HFFc6 (cell line): ENCODE data around the gene ACOXL. TPM values are rescaled to one million over a fixed set of nuclear protein-coding genes. Genes with fewer than 3 reads are reported as not detected.

Source experiments
- DNase-seq: peaks from one replicate; pipeline ENCODE4 v3.0.0-alpha.2; 2018
- H3K27ac Mint-ChIP-seq: 2 replicates; pipeline ENCODE4 v1.8.0; 2020; ENCODE audit warnings: mild to moderate bottlenecking, mixed read lengths
- H3K27me3 Mint-ChIP-seq: 2 replicates; pipeline ENCODE4 v1.8.0; 2021; ENCODE audit warnings: mild to moderate bottlenecking, moderate library complexity, mixed read lengths; ENCODE audit not compliant: insufficient read depth
- H3K36me3 Mint-ChIP-seq: 2 replicates; pipeline ENCODE4 v1.8.0; 2021; ENCODE audit warnings: low read depth, mixed read lengths
- H3K4me1 Mint-ChIP-seq: 2 replicates; pipeline ENCODE4 v1.8.0; 2020; ENCODE audit warnings: low read depth, mixed read lengths
- H3K4me3 Mint-ChIP-seq: 2 replicates; pipeline ENCODE4 v1.8.0; 2020; ENCODE audit warnings: mild to moderate bottlenecking, moderate library complexity, mixed read lengths
- H3K9me3 Mint-ChIP-seq: 2 replicates; pipeline ENCODE4 v1.8.0; 2020; ENCODE audit warnings: mild to moderate bottlenecking, mixed read lengths
- total RNA-seq, 6 experiments: library from RNA; stranded (reverse); fragmentation: NEBNext Ultra II Directional; extraction: Animal tissue kit (Norgen Biotek cat#: 25700); gene quantifications; 2 replicates in 1 of 6; 3 replicates in 5 of 6; pipeline ENCODE4 v1.2.3, GENCODE V29; 2021
- TF ChIP-seq, protein P1 (sequence below): fragments of 200-600 bp; sonication (generic); IDR thresholded peaks from 2 replicates; pipeline ENCODE4 v1.5.0; 2021; ENCODE audit warnings: antibody characterized with exemption, mild to moderate bottlenecking

Gene ACOXL
- total RNA-seq, 6 experiments from 2014 or later, result not detected

DNA sequence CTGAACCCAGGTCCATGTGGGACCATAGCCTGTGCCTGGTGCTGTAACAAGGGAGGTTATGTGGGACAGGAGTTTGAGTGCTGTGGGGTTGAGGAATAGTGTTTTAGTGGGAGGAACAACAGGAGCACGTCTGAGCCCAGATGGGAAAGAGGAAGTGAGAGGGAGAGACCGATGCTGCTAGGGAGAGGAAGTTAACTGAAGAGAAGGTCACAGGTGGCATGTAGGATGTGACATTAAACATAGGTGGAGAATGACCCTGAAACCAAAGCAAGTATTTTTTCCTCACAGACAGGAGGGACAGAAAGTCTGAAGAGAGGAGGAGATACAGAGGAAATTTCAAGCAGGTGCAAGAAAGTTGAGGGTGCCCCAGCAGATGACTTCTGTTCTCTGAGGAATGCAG is 87.8 kb downstream of the ACOXL start:
- no peaks in the 10 kb centered on the region for H3K9me3 Mint-ChIP-seq
- no peaks in the 10 kb centered on the region for H3K36me3 Mint-ChIP-seq
- no peak overlapping the region for H3K4me3 Mint-ChIP-seq
- no peak for DNase-seq
- H3K27me3 Mint-ChIP-seq, result peaks cover 24% of the 10 kb centered on the region
- H3K4me1 Mint-ChIP-seq, result no peaks in the 10 kb centered on the region
- H3K27ac Mint-ChIP-seq, result no peak overlapping the region
- TF ChIP-seq, protein P1, sequence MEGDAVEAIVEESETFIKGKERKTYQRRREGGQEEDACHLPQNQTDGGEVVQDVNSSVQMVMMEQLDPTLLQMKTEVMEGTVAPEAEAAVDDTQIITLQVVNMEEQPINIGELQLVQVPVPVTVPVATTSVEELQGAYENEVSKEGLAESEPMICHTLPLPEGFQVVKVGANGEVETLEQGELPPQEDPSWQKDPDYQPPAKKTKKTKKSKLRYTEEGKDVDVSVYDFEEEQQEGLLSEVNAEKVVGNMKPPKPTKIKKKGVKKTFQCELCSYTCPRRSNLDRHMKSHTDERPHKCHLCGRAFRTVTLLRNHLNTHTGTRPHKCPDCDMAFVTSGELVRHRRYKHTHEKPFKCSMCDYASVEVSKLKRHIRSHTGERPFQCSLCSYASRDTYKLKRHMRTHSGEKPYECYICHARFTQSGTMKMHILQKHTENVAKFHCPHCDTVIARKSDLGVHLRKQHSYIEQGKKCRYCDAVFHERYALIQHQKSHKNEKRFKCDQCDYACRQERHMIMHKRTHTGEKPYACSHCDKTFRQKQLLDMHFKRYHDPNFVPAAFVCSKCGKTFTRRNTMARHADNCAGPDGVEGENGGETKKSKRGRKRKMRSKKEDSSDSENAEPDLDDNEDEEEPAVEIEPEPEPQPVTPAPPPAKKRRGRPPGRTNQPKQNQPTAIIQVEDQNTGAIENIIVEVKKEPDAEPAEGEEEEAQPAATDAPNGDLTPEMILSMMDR, result no peak

DNA sequence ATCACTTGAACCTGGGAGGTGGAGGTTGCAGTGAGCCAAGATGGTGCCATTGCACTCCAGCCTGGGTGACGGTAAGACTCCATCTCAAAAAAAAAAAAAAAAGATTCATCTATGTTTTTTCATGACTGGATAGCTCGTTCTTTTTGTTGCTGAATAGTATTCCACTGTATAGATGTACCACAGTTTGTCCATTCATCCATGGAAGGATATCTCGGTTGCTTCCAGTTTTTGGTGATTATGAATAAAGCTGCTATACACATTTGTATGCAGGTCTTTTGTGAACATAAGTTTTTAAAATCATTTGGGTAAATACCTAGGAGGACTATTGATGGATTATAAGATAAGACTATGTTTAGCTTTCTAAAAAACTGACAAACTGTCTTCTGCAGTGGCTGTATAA is 90.8 kb downstream of the ACOXL start:
- Mint-ChIP-seq H3K9me3 (no peaks in the 10 kb centered on the region), H3K4me1 (no peaks in the 10 kb centered on the region), H3K27ac (no peak overlapping the region), H3K36me3 (no peaks in the 10 kb centered on the region), H3K27me3 (peaks cover 35% of the 10 kb centered on the region), H3K4me3 (no peak overlapping the region)
- DNase-seq, result no peak
- TF ChIP-seq, protein P1, result no peak

DNA sequence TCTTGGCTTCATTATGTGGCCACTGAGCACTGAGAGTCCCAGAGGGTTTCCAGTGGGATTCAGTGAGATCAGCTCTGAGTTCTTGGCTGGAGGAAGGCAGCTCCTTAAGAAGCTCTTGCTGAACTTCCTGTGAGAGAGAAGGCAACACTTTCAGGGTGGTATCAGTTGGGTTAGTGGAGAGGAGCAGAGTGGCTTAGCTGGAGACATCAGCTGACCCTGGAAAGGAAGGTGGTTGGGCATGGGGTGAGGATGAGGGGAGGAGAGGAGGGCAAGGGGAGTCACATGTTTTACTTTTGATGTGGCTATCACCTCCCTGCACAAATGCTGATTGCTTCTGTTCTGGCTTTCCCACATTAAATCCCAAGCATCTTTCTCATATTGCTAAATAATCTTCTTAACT is 95.1 kb downstream of the ACOXL start:
- Mint-ChIP-seq H3K4me1 (no peaks in the 10 kb centered on the region), H3K4me3 (no peak overlapping the region), H3K36me3 (no peaks in the 10 kb centered on the region), H3K27ac (no peak overlapping the region), H3K9me3 (no peaks in the 10 kb centered on the region), H3K27me3 (peaks cover 34% of the 10 kb centered on the region)
- DNase-seq, result no peak
- TF ChIP-seq, protein P1, result no peak

DNA sequence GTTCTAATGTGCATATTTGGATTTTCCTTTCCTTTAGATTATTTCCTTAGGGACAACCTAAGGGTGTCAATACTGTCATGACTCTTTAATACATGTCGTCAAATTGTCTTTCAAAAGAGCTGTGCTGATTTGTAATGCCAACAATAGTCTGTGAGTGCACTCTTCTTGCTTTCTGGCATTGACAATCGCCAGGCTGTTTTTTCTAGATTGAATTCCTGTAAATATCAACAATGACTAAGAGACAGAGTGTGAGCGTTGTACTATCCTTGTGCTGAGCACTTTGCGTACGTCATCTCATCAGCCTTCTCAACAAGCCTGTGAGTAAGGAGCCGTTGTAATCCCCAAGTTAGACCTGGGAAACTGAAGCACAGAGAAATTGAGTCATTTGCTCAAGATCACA is 96.0 kb downstream of the ACOXL start:
- H3K36me3 Mint-ChIP-seq, result no peaks in the 10 kb centered on the region
- H3K4me1 Mint-ChIP-seq, result no peaks in the 10 kb centered on the region
- H3K27me3 Mint-ChIP-seq, result peaks cover 36% of the 10 kb centered on the region
- no peak overlapping the region for H3K4me3 Mint-ChIP-seq
- no peak overlapping the region for H3K27ac Mint-ChIP-seq
- H3K9me3 Mint-ChIP-seq, result no peaks in the 10 kb centered on the region
- DNase-seq, result no peak
- TF ChIP-seq, protein P1, result no peak

DNA sequence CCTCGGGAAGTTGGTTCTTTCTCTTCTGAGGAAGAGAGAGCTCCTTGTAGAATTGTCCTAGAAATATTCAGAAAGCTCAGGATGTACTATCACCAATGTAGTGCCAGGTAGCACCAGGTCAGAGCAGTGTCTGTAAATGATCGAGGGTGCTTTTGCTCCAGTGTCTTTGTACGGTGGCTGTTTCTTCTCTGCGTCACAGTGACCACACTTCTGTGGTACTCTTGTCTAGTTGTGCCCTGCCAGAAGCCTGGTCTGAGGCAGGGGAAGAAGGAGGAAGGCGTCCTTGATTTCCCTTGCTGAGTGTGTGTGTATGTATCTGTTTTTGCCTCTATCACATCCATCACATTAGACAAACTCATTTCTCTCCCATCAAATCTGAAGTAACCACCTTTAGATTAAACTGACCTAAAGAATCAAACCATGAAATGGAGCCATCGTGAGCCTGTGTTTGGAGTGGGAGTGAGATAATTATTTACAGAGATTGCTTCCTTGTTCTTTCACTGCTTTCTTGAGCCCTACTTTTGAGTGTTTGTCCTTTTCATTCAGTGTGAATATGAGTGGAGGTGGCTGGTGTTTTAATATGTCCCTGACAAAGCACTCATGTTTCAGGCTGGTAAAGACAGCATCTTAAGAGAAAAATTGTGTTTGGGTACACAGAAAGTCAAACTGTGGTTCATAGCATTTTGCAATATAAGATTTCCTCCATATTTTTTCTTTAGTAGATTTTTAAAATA is 97.2 kb downstream of the ACOXL start:
- H3K36me3 Mint-ChIP-seq, result no peaks in the 10 kb centered on the region
- H3K4me1 Mint-ChIP-seq, result no peaks in the 10 kb centered on the region
- H3K9me3 Mint-ChIP-seq, result no peaks in the 10 kb centered on the region
- no peak for DNase-seq
- H3K27ac Mint-ChIP-seq, result no peak overlapping the region
- TF ChIP-seq, protein P1, result no peak
- H3K4me3 Mint-ChIP-seq, result no peak overlapping the region
- H3K27me3 Mint-ChIP-seq, result peaks cover 33% of the 10 kb centered on the region
